ENCODE results near the gene MTUS2.

DNA sequence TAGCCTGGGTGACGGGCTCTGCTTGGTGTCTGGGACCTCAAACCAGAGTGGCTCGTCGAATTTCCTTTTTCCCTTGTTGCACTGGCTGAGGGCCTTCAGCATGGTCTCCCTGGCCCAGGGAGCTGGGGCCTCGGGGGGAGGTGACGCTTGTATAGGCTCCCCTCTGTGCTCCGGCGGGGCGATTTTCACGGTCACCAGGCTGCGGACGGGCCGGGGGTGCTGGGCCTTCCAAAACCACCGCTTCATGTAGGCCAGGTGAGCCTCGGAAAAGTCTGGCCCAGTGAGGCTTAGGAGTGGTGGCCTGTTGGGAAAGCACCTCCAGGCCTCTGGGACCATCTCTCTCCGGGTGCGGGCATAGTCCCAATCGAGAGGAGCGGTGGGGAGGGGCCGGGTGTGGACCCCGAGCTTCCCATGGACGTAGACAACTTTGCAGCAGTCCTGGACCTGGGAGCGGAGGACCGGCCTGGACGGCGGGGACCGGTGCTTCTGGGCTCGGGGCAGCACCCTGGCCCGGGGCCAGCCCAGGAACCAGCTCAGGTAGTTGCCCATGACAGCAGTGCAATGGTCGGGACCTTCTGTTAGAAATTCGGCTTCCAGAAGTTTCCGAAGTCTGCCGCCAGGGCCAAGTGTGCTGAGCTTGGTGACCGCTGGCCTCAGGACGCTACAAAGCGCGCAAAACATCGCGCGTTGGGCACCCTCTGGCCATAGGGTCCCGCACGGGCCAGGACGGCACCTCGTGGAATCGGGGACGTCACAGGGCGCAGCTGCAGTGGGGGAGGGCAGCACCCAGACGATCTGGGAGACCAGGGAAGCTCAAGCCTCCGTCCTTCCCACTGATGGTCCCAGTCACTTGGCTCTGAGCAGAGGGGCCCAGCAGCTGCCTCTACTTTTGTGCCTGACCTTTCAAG is 41.6 kb upstream of the MTUS2 start:
- TF ChIP-seq, protein P1, sequence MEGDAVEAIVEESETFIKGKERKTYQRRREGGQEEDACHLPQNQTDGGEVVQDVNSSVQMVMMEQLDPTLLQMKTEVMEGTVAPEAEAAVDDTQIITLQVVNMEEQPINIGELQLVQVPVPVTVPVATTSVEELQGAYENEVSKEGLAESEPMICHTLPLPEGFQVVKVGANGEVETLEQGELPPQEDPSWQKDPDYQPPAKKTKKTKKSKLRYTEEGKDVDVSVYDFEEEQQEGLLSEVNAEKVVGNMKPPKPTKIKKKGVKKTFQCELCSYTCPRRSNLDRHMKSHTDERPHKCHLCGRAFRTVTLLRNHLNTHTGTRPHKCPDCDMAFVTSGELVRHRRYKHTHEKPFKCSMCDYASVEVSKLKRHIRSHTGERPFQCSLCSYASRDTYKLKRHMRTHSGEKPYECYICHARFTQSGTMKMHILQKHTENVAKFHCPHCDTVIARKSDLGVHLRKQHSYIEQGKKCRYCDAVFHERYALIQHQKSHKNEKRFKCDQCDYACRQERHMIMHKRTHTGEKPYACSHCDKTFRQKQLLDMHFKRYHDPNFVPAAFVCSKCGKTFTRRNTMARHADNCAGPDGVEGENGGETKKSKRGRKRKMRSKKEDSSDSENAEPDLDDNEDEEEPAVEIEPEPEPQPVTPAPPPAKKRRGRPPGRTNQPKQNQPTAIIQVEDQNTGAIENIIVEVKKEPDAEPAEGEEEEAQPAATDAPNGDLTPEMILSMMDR (IDR thresholded peaks at IDR 0.05), result no peak
- TF ChIP-seq POLR2A (IDR thresholded peaks at IDR 0.05; ENCODE audit: low read length), result no peak
